ENCODE data around the gene TEDDM1. TPM values are rescaled to one million over a fixed set of nuclear protein-coding genes. Genes with fewer than 3 reads are reported as not detected.
"Not testable (repeated sequence)": the region's sequence is repeated elsewhere in the genome, so short reads cannot be mapped to it uniquely, and the experiment has no call there.

The TEDDM1 gene, protein sequence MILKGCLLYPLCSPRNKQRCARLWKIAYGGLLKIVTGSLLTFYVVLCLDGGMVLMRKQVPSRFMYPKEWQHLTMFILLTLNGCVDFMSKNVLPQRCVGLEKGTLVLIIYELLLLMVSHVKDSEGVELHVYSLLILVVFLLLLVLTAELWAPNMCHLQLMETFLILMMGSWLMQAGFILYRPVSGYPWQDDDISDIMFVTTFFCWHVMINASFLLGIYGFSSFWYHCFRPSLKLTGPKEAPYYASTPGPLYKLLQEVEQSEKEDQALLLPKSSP
- total RNA-seq = not detected
- long read RNA-seq = 0 reads

DNA sequence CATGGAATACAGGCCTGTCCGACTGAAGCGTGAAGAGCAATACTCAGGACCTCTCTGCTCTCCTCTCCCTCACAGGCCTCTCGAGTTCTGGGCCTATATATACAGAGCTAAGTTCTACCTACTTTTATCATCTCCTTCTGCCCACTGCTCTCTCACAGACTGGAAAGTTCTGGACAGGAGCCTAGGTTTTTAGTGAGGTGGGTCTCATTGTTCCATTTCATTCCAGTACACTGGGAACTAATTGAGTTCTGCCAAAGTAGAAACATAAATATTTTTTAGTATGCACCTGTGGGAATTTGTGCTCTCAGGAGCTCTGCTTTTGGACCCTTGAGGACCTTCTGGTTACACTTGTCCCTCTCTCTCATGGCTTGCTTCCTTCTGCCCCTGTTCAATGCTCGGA, at the start of gene TEDDM1:
Gene TEDDM1 (minus strand): TSS at position 101 of the 400 bp plus-strand sequence. CDS start 182 bp downstream, outside the sequence.
- no peak for DNase-seq (ENCODE audit: low spot score)

DNA sequence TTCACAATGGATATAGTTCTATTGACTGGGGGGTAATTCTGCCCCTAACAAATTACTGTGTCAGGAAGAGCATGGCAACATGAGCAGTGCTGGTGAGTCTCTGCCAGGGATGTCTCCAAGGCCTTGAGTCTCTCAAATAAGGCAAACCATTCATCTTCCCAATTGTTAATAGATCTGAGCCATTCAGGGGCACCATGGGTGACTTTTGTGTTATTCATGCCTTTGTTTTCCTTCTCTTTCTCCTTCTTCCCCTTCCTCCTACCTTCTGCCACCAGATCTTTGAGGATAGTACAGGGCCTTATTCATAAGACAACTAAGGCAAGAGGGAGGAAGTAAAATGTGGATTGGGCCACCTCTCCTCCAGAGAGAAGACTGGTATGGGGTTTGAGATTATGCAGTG, 49.6 kb upstream of the TEDDM1 start, which contains the start of gene RGSL1:
Gene RGSL1 (plus strand): TSS at position 60 of the 400 bp plus-strand sequence. CDS start 20 bp downstream, at position 80.
- no peak for DNase-seq (ENCODE audit: low spot score)

DNA sequence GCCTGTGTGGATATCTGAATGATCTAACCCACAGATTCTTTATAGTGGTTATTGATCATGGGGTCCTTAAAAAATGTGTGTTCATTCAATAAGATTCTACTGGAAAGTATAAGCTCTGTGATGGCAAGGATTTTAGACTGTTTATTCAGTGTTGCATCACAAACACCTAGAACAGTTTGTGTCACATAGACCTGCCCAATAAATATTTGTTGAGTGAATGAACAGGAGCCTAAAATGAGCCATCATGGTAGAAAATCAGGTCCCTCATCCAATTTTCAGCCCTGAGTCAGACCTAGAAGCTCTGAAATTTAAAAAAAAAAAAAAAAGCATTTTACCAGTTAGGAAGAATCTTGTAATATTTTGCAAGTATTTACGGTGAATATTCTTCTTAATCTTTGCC, 47.2 kb upstream of the TEDDM1 start:
- no peak for DNase-seq (ENCODE audit: low spot score)

DNA sequence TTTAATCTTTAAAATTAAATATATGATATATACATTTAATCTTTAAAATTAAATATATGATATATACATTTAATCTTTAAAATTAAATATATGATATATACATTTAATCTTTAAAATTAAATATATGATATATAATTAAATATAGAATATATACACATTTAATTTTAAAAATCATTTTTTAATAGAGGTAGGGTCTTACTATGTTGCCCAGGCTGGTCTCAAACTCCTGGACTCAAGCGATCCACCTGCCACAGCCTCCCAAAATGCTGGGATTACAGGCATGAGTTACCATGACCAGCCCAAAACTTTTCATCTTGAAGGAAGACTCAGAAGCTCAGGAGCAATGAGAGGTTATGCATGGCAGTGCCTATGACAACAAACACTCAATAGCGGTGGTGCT, 46.7 kb upstream of the TEDDM1 start:
- not testable (repeated sequence) for DNase-seq (ENCODE audit: low spot score)

DNA sequence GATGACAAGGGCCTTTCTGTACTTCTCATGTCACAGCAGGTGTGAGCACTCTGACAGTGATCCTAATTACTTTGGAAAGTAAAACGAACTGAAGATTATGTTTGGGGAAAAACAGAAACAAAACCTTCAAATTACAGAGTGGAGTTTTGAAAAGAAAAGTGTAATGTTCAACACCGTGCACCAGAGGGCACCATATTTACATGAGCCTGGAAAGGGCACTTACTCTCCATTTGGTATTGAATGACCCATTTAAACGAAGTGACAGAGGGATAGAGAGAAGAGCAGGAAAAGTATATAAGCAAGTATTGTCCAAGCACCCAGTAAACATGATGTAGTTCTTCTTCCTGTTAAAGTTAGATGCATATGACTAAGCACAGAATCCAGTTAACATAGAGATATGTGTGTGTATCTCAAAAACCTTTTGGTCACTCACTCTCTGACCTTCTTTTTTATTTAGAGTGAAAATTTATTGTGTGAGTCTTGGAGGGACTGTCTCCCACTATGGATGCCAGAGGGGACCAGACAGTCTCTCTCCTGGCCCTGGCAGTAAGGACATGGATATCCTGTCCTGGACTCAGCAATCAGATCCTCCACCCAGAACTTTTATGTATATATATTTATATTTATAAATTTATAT, 45.7 kb upstream of the TEDDM1 start:
- no peak for DNase-seq (ENCODE audit: low spot score)

DNA sequence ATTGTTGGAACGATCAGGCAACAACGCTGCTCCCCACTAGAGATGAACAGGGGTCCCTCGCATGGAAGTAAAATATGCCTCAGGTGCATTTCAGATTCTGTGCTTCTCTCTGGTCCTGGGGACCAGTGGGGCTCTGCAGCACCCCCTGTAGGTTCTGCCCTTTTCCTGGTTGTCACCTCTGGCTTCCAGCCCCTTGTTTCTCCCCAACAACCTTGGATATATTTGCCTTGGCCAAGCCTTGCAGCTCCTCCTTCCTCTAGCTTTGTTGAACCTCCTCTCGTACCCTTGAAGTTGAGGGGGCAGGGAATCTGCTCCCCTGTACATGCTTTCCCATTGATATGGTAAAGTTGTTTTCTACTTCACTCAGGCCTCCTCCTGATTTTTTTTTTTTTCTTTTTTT, 44.0 kb upstream of the TEDDM1 start:
- no peak for DNase-seq (ENCODE audit: low spot score)

DNA sequence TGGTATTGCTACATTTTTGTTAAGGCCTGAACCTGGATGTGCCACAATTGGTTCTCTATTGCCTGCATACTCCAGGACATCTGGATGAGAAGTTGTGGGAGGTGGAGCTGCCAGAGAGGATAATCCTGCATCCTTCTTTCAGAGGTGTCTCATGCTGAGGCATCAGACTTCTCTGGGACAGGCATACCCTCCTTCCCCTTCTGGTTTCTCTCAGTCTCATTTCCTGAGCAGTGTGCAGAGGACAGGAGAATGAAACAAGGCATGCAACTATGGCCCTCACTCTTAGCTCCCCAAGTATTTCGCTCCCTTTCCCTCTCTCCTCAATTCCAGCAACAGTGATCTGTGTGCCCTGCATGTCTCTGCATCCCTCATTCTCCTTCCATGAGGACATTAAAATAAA, 41.9 kb upstream of the TEDDM1 start:
- DNase-seq (ENCODE audit: low spot score) = no peak

DNA sequence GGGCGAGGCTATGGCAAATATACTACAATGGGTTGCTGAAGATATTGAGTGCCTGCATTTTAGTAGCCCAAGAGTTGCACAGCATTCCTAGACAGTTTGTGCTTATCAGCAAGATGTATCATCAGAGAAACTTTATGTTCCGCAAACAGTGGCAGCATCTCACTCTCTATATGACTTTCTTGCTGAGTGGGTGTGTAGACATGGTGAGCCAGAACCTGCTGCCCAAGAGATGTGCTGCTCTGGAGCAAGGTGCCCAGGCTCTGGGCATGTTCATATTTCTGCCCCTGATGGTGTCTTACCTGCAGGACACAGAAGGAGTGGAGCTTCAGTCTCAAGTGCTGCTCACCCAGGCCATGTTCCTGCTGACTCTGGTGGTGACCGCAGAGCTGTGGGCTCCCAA, 41.3 kb upstream of the TEDDM1 start:
- no peak for DNase-seq (ENCODE audit: low spot score)

DNA sequence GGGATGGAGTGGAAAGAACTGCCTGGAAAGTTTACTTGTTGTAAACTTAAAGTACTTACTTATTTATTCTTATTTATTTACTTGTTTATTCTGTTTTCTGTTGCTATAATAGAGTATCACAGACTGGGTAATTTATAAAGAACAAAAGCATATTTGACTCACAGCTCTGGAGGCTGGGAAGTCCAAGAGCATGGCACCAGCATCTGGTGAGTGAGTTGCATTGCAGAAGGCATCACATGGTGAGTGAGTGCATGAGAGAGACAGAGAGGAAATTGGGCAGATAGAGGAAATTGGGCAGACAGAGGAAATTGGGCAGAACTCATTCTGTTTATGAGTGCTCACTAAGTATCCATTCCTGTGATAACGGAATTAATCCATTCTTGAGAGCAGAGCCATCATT, 37.9 kb upstream of the TEDDM1 start:
- no peak for DNase-seq (ENCODE audit: low spot score)

DNA sequence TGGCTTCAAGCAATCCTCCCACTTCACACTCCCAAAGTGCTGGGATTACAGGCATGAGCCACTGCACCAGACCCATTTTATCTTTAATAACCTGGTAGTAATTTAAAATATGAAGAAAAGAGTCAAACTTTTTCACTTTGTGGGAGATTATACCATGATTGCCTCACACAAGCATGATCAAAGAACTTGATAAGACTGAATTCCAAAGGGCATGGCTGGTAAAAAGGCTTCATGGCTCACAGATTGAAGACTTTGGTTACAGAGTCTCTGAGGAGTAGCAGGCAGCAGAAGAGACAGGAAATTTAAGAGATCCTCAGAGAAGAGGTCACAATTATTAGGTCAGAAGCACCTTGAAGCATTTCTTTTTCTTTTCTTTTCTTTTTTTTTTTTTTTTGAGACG, 33.1 kb upstream of the TEDDM1 start:
- DNase-seq (ENCODE audit: low spot score) = no peak

DNA sequence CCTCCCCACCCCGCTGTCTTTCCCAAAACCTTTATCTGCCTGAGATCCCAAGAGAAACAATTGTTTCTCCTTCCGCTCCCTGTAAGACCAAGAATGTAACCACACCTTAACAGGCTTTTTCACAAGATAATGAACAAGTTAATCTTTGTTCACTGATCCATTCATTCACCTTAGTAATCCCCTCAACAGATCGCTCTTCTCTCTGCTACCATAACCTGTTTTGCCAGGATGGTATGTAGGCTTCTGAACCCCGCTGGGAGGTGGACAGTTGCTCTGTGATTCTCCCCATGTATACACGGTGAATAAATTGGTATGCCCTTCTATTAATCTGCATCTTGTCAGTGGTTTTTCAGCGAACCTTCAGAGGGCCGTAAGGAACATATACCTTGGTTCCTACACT, 30.8 kb upstream of the TEDDM1 start:
- DNase-seq (ENCODE audit: low spot score) = no peak

DNA sequence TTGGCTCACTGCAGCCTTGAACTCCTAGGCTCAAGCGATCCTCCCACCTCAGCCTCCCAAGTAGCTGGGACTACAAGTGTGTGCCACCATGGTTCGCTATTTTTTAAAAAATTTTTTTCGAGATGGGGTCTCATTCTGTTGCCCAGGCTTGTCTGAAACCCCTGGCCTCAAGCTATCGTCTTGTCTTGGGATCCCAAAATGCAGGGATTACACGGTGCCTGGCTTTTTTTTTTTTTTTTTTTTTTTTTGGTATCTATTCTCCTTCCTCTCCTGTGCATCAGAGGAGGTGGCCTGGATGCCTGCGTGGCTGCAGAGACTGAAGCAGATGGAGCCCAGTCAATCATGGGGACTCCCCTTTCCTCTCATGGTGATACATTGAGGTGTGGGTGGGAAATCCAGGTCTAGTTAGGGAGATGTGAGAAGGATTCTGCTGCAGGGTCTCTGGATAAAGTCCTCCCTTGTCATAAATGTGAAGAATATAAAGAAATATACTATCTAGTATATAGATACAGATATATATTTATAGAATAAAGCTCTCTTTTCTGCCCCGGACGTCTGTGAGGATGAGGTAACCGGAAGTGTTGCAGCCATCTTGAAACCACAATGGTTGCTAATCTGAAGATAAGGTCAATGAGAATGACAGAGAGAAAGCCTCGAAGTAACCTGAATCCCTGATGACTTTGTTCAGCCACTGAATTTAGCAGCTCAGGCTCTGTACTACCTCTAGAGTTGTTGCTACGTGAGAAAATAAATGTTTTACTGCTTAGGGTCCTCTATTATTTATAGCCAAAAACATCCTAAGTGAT, 30.0 kb upstream of the TEDDM1 start:
- no peak for DNase-seq (ENCODE audit: low spot score)

DNA sequence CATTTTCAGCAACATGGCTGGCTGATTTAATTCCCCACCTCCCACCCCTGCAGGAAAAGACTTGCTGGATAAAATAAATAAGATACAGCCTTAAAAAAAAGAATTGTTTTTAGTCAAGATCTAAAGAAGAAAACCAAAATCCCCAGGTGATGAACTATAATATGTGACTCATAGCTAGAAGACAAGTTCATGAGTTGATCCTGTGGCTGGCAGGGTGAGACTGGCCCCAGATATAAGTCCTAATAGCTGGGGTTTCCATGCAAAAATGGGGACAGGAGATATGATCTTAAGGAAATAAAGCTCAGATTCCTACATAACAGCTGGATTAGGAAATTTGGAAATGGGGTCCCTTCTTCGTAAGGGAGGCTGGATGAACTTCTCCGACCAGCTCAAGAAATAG, 27.6 kb upstream of the TEDDM1 start:
- DNase-seq (ENCODE audit: low spot score) = no peak

DNA sequence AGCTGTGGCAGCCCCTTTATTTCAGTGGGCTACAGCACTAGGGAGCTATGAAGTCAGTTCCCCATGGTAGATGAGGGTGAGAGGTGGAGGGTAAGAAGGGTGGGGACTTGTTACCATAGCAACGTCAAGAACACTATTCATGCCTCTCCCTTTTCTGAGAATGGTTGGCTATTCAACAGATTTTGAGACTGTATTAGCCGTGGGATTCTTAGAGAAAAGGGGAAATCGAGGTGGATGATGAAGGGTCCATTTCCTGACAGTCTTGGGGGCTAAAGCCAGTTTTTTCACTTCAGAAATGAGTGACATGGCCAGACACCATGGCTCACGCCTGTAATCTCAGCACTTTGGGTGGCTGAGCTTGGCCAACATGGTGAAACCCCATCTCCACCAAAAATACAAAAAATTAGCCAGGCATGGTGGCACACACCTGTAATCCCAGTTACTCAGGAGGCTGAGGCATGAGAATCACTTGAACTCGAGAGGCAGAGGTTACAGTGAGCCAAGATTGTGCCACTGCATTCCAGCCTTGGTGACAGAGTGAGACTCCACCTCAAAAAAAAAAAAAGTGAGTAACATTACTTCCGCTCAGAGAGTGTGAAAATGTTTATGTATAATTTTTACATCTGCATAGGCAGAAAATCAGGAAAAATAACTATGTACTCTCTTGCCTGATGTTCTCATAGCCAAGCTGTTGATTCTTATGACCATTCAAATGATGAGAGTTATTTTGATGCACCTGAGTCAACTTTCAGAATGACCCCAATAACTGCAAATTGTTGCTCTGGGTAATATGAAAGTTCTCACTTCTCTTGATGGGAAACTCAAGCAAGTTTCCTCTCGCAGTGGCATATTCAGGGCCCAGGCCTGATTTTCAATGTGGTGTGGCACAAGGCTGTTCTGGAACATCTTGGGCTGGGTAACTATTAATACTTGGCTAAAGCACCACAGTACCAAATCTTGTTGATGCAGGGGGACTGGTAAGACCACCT, 26.3 kb upstream of the TEDDM1 start:
- DNase-seq (ENCODE audit: low spot score) = no peak

DNA sequence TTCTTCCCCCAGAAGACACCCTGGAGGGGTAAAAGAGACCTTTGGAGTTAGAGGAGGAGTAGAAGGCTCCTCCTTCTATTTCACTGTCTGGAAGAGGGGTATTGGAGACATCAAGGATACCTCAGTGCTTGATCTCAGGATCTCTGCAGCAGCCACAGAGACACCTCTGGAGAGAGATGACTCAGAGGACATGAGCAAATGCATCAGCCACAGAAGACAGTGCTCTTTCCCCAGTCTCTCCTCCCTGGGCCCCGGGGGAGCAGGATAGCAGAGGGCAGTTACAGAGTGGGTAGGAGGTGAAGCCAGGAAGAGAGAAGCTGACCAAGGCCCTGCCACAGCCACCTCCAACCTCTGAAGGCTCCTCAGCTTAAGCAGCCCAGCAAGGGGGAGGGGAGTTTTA, 15.3 kb upstream of the TEDDM1 start:
- no peak for DNase-seq (ENCODE audit: low spot score)

DNA sequence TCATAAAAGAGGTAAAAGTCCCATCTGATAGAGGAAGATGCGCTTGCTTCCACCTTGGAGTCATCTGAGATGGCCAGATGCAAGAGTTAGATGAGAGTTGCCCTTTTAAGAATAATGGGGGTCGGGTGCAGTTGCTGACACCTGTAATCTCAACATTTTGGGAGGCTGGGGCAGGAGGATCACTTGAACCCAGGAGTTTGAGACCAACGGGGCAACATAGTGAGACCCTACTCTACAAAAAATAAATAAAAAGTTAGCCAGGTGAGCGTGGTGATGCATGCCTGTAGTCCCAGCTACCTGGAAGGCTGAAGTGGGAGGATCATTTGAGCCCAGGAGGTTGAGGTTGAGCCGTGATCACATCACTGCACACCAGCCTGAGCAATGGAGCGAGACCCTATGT, 13.5 kb upstream of the TEDDM1 start:
- DNase-seq (ENCODE audit: low spot score) = no peak

DNA sequence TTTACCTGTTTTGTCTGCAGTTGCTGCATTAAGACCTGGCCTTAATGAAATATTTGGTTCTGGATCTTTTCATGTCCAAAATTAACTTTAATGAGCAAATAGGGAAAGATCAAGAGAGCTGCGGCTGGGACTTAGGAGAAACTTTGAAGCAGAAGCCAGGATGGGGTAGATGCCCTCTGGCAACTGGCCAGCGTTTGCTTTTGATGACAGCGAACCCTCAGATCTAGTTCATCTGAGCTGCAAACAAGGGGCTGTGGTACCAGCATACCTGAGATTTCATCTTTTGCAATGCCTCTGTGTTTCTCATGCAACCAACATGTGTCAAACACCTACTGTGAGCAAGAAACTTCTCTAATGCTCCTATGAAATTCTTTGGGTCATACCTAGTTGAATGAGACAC, 13.0 kb upstream of the TEDDM1 start:
- DNase-seq (ENCODE audit: low spot score) = no peak

DNA sequence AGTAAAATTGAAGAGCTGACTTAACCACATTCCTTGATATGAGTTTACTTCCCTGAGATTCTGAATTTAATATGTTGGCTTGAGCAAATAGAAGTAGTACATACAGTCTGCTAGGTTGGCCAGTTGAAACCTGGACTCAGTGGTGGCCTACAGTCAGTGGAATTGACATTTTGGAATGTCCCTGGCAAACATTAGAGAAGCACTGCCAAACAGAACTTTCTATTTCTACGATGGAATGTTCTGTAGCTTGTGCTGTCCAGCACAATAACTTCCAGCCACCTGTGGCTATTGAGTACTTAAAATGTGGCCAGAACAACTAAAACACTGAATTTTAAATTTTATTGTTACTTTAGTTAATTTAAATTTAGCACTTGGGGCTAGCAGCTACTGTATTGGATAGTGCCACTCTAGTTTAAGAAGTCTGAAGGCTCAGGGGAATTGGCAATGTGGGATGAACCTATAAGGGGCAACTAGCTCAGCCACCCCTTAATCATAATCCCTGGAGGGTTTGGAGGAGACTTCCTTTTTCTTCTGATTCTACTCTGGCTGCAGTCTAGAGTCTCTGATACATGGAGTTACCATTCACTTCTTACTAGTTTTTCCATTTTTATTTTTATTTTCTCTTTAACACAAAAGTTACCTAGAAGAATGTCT, 10.3 kb upstream of the TEDDM1 start:
- DNase-seq (ENCODE audit: low spot score) = no peak

DNA sequence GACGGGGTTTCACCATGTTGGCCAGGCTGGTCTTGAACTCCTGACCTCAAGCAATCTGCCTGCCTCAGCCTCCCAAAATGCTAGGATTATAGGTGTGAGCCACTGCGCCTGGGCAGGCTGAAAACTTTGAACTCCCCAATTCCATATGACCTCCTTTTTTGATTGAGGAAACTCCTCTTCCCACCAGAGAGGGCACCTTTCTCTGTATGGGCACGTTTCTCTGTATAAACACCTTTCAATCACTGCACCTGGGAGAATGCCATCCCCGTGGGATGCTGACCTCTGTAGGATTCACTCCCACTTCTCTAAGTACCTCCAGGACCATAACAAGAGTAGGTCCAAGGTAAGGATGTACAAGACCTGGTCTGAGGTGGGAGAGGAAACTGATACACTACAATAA, 9.7 kb upstream of the TEDDM1 start:
- DNase-seq (ENCODE audit: low spot score) = no peak

DNA sequence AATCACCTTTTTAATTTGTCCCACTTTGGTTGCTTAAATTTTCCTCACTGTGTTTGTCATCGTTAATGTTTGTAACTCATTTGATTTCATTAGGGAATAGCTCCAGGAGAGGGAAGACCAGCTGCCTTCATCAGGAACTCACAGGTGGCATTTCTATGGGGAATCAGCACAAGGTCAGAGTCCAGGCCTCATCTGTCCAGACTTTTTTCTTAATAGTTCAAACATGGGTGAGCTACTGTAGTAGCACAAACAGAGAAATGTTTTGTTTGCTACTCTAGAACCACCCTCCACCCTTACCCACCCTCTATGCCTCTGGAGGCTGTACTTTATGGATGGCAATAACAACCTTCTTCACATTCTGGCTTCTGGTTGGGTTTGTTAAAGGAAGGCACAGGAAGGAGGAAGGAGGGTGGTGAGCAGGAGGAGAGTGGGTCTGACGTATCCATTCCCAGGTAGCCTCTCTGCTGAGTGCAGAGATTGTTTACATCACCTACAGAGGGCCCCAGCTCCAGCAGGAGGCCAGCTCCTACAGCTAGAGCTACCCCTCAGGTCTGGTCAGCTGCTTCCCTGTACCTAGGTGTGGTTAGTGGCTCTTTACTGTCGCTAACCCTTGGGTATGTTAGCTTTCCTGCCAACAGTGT, 8.1 kb upstream of the TEDDM1 start:
- DNase-seq (ENCODE audit: low spot score) = no peak
